Fibroblast of skin of right quadriceps (primary cell): ENCODE results near the gene METTL22.

ENCODE experiments used
- DNase-seq: peaks from one replicate; pipeline ENCODE4 v3.0.0-alpha.2; 2013

METTL22 gene

GRCh38 chr16:8669481-8669880 lies 48.0 kb downstream of the METTL22 start:
- DNase-seq: no peak

- no peak for DNase-seq
Measured at GRCh38 chr16:8670014-8670560, 48.6 kb downstream of the METTL22 start.

GRCh38 chr16:8673611-8674412 lies 52.3 kb downstream of the METTL22 start:
- no peak for DNase-seq

DNA sequence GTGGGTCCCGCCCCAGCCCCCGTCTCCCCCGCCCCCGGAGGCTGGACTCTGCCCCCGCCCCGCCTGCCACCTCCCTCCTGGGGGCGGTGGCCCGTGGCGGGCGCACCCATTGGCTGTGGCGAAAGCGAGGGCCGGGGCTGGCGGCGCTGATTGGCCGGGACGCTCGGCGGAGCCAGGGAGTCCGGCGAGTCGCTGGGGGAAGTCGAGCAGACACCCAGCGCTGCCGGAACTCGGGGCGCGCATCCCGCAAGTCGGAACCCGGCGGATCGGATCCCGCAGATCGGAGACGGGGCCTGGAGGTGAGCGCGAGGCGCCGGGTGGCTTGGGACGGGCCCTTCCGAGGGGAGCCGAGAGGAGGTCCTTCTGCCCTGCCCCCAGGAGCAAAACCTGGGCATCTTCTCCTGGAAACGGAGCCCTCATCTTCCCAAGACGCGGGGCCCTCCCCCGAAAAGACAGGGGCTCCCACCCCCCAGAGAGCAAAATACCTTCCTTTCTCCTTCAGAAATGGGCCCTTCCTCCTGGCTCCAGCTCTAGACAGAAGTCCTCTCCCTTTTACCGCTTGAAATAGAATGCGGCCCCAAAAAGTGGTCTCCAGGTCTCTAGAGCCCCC lies 53.0 kb downstream of the METTL22 start, which contains the start of gene ABAT:
Gene ABAT (plus strand): TSS at position 205 of the 610 bp plus-strand sequence. CDS start 61,123 bp downstream, outside the sequence.
- peak; percentile 78 for DNase-seq

GRCh38 chr16:8675183-8676159 lies 54.0 kb downstream of the METTL22 start:
- DNase-seq: no peak

DNA sequence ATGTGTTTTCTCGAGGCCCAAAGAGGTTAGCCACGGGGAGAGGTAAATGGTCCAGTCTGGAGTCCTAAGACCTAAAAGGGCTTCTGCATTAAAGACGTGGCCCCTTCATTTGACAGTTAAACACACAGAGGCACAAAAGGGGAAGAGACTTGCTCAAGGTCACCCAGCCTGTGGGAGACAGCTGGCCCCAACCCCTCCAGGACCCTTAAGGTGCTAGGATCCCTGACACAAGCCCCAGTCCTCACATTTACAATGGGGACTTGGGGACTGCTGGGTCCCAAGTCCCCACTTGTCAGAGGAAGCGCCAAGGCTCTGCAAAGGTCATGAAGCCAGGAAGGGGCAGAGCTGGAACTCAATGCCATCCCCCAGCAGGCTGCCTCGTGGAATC lies 54.7 kb downstream of the METTL22 start:
- no peak for DNase-seq

- no peak for DNase-seq
Measured at GRCh38 chr16:8676737-8677375, 55.4 kb downstream of the METTL22 start.

- no peak for DNase-seq
Measured at GRCh38 chr16:8677481-8677880, 56.0 kb downstream of the METTL22 start.

GRCh38 chr16:8678068-8678927 lies 56.8 kb downstream of the METTL22 start:
- DNase-seq: peak; percentile 74

DNA sequence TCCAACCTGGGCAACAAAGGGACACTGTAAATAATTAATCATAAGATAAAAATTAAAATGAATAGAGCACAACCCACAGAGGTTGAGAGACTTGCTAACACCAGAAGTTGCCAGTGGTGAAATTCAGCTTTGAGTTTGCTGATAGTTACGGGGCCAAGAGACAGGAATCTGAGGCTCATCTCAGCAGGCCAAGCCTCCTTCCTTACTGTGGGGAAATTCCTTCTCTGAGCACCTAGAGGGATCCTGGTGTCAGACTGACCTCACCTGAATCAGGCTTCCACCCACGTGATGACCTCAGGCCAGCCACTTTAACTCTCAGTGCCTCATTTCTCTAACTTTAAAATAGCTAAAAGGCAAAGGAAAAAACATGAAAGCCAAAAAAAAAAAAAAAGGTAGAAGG lies 57.7 kb downstream of the METTL22 start:
- DNase-seq: no peak

DNA sequence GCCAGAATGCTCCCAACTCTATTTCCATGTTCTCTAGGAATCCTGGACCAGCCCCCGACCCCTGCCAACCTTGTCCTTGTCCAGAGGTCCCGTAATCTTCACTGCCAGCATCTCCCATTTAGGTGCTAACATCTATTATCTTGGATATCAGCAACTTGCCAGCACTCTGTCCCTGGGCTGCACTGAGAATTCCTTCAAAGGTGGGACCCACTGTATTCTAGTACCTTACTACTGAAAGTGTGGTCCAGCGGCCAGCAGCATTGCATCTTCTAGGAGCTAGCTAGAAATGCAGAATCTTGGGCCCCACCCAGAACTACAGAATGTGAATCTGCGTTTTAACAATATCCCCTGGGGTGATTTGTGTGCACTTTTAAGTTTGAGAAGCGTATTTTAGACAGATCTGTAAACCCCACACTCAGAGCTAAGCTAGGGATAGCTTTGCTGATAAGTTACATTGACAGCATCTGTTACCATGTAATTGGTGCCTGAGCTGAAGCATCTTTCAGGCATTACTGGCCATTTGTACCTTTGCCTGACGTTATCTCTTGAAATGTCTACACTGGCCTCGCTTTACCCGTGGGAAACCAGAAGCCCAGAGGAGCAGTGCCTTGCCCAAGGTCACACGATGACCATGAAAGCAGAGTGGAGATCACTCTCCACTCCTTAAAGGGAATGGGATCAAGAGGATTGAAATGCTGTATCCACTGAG lies 61.2 kb downstream of the METTL22 start:
- DNase-seq: no peak

GRCh38 chr16:8683640-8684039 lies 62.1 kb downstream of the METTL22 start:
- no peak for DNase-seq

- DNase-seq: no peak
Measured at GRCh38 chr16:8685617-8686016, 64.1 kb downstream of the METTL22 start.

DNA sequence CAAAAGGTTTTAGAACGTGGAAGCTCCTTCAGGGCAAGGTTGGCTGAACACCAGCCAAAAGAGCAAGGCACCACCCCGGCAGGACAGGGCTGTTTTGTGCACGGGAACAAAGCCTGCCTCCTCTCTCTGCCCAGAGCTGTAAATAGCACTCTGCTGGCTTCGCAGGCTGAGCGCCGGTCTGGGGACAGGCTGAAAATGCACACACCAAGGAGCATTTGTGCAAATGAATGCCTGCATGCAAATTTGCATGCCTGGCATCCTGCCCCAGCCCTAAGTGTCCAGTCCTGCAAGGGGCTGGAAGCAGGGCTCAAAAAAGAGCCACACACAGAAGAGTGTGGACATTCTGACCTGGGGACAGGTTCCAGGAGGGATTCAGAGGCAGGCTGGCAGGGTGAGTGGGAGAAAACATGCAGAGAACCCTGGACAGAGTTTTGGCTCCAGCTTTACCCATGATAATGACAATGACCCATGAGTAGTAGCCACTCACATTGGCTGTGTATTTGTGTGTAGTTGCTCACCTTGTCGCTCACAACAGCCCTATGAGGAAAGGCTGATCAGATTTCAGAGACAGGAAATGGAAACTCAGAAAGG lies 64.6 kb downstream of the METTL22 start:
- DNase-seq: no peak

- no peak for DNase-seq
Measured at GRCh38 chr16:8686879-8687278, 65.4 kb downstream of the METTL22 start.

GRCh38 chr16:8689686-8690085 lies 68.2 kb downstream of the METTL22 start:
- DNase-seq: no peak

GRCh38 chr16:8691728-8692127 lies 70.2 kb downstream of the METTL22 start:
- no peak for DNase-seq

DNA sequence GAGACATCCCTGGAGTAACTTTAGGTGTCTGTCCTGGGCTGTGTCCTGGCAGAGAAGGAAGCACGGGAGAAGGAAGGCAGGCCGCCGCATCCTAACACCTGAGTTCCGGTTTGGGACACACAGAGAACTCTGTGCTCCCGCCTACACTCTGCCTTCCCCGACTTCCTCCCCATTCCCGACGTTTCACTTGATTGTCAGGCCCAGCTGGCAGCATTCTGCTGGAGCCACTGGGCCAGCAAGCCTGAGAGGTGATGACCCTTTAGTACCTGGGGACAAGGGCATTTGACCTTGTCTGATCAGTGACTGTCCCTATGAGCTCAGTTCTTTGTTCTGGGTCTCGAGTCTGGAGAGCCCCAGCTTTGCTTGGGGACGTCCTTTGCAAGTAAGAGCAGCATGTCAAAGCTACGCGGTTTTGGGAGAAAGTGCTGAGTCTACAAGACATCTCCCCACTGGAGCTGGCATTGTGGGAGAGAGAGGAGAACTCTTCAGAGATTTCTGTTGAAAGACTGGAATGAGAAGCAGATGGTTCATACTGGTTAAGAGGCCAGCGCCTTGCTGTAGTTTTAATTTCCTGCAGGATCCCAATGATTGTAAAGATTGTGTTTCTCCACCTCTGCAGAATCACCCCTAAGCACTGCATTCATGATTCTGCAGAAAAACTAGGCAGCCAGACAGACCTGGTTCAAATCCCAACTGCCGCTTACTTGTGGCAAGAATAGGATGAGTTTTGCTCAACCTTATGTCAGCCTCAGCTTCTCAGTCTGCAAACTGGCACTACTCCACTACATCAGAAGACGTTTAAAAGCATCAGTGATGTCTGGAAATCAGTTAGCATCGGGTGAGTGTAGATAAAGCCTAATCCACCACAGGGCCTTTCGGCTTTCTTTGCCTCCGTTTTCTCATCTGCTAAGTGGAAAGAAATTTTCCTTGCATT lies 73.6 kb downstream of the METTL22 start:
- no peak for DNase-seq

DNA sequence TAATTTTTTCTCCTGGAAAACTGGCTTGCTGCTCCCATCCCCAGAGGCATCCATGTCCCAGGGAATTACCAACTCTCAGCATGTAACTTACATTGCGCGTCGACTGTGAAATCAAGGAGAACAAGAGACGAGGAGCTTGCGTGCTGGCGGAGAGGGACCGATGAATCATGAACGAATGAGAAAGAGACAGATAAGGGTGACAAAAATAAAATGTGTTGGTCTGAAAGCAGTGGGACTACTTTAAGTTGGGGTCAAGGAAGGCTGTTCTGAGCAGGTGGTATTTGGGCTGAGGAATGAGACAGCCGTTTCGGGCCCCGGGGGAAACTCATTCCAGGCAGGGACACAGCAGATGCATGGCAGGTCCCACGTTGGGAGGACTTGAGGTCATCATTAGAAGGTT lies 75.4 kb downstream of the METTL22 start:
- no peak for DNase-seq
